T-helper 17 cell (primary cell): ENCODE data around the gene PRAF2. TPM values are rescaled to one million over a fixed set of nuclear protein-coding genes. Genes with fewer than 3 reads are reported as not detected.
A peak's percentile ranks its signal among the peaks of the same experiment; 100 is the strongest.

Source experiments
- ATAC-seq: fragments of 150-1000 bp; cut with Tn5 transposase; 2 replicates; pipeline ENCODE4 v1.10.0; 2021; ENCODE audit warnings: mild to moderate bottlenecking, moderate library complexity
- DNase-seq, 3 donors: peaks; one replicate each; pipeline versions ENCODE4 v3.0.0 to v3.0.0-alpha.2; 2020 to 2021
- H3K9me3 ChIP-seq: one replicate; pipeline ENCODE4 v1.7.0; 2013; ENCODE audit warnings: low read length, mild to moderate bottlenecking; ENCODE audit not compliant: control insufficient read depth, poor library complexity, severe bottlenecking
- H3K27ac Mint-ChIP-seq: one replicate; pipeline ENCODE4 v1.8.0; 2022; ENCODE audit warnings: mild to moderate bottlenecking, moderate library complexity, mixed read lengths
- H3K27me3 Mint-ChIP-seq: one replicate; pipeline ENCODE4 v1.8.0; 2022; ENCODE audit warnings: mixed read lengths
- H3K36me3 Mint-ChIP-seq: one replicate; pipeline ENCODE4 v1.8.0; 2022; ENCODE audit warnings: low read depth, mixed read lengths
- H3K4me1 Mint-ChIP-seq: one replicate; pipeline ENCODE4 v1.8.0; 2022; ENCODE audit warnings: mild to moderate bottlenecking, mixed read lengths
- H3K4me3 Mint-ChIP-seq: one replicate; pipeline ENCODE4 v1.8.0; 2022; ENCODE audit warnings: mild to moderate bottlenecking, moderate library complexity, mixed read lengths
- total RNA-seq, 4 donors: library from RNA in 2 of 4; stranded (reverse) in 2 of 4; gene quantifications; one replicate each; pipeline ENCODE4 v1.2.3 and lab custom pipeline; 2022 to 2026

Gene PRAF2
- total RNA-seq, 2 donors from 2014 or later: 18.8 to 20.6 TPM

DNA sequence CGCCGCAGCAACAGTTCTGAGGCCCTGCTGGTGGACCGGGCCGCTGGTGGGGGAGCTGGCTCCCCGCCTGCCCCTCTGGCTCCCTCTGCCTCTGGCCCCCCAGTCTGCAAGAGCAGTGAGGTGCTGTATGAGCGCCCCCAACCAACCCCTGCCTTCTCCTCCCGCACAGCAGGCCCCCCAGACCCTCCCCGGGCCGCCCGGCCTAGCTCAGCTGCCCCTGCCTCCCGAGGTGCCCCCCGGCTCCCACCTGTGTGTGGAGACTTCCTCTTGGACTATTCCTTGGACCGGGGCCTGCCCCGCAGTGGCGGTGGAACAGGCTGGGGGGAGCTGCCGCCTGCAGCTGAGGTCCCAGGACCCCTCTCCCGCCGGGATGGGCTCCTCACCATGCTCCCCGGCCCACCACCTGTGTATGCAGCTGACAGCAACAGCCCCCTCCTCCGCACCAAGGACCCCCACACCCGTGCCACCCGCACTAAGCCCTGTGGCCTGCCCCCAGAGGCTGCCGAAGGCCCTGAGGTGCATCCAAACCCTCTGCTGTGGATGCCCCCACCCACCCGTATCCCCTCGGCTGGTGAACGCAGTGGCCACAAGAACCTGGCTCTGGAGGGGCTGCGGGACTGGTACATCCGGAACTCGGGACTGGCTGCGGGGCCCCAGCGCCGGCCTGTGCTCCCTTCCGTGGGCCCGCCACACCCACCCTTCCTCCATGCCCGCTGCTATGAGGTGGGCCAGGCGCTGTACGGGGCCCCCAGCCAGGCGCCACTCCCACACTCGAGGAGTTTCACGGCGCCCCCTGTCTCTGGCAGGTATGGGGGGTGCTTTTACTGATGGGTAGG is 6.3 kb downstream of the PRAF2 start:
- ATAC-seq: no peak
- H3K4me1 Mint-ChIP-seq: no peaks in the 10 kb centered on the region
- DNase-seq: no peak
- no peaks in the 10 kb centered on the region for H3K27me3 Mint-ChIP-seq
- H3K9me3 ChIP-seq: no peaks in the 10 kb centered on the region
- no peak overlapping the region for H3K4me3 Mint-ChIP-seq
- no peaks in the 10 kb centered on the region for H3K36me3 Mint-ChIP-seq
- H3K27ac Mint-ChIP-seq: peak overlapping the region; percentile 19

GRCh38 chrX:49066690-49067089 is 7.1 kb downstream of the PRAF2 start:
- Mint-ChIP-seq H3K4me3 (no peak overlapping the region), H3K27me3 (no peaks in the 10 kb centered on the region), H3K36me3 (no peaks in the 10 kb centered on the region), H3K27ac (no peak overlapping the region), H3K4me1 (no peaks in the 10 kb centered on the region)
- H3K9me3 ChIP-seq: no peaks in the 10 kb centered on the region
- DNase-seq (no peak), ATAC-seq (no peak)

- ATAC-seq (no peak), DNase-seq (no peak)
- H3K27ac Mint-ChIP-seq: no peak overlapping the region
- no peaks in the 10 kb centered on the region for H3K36me3 Mint-ChIP-seq
- no peaks in the 10 kb centered on the region for H3K4me1 Mint-ChIP-seq
- H3K27me3 Mint-ChIP-seq: no peaks in the 10 kb centered on the region
- no peaks in the 10 kb centered on the region for H3K9me3 ChIP-seq
- H3K4me3 Mint-ChIP-seq: no peak overlapping the region
Measured at GRCh38 chrX:49066278-49066677, 7.5 kb downstream of the PRAF2 start.

GRCh38 chrX:49064735-49065134 is 9.1 kb downstream of the PRAF2 start:
- DNase-seq (no peak), ATAC-seq (no peak)
- Mint-ChIP-seq H3K4me3 (no peak overlapping the region), H3K4me1 (no peaks in the 10 kb centered on the region), H3K27ac (no peak overlapping the region), H3K27me3 (no peaks in the 10 kb centered on the region), H3K36me3 (no peaks in the 10 kb centered on the region)
- H3K9me3 ChIP-seq: no peaks in the 10 kb centered on the region

- Mint-ChIP-seq H3K27ac (no peak overlapping the region), H3K27me3 (no peaks in the 10 kb centered on the region), H3K4me1 (no peaks in the 10 kb centered on the region), H3K4me3 (no peak overlapping the region), H3K36me3 (no peaks in the 10 kb centered on the region)
- ATAC-seq (no peak), DNase-seq (no peak)
- no peaks in the 10 kb centered on the region for H3K9me3 ChIP-seq
Measured at GRCh38 chrX:49064303-49064702, 9.5 kb downstream of the PRAF2 start.

DNA sequence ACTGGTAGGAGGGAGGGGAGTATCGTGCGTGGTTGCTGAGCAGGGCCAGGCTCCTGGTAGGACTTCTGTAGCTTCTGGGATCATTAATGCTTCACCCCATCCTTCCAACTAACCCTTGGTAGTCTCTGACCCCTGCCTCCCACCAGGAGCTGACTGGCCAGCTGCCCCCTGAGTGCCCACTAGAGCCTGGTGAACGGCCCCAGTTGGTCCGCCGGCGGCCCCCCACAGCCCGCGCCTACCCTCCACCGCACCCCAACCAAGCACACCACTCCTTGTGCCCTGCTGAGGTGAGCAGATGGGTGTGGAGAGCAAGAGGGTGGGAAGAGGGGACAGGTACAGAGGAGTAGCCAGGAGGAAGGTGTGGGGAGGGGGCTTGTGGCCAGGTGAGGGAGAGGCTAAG is 10.1 kb downstream of the PRAF2 start:
- Mint-ChIP-seq H3K27me3 (no peaks in the 10 kb centered on the region), H3K4me1 (no peaks in the 10 kb centered on the region), H3K4me3 (no peak overlapping the region), H3K36me3 (no peaks in the 10 kb centered on the region), H3K27ac (no peak overlapping the region)
- ATAC-seq (no peak), DNase-seq (no peak)
- H3K9me3 ChIP-seq: no peaks in the 10 kb centered on the region

DNA sequence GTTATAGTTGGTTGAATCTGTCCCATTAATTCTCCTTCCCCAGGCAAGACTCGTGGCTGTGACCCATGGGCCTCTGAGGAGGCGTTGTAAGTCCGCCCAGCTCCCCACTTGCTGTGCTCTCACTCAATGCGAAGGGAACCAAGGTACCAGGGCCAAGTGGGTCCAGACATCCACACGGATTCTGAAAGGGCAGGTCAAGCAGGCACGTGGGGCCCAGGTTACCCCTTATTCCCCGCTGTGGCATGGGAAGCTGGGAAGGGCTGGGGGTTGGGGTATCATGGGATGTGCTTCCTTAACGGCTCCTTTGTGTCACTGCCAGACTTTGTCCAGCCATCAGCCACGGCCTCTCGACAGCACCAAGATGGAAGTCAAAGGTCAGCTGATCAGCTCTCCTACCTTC is 11.9 kb downstream of the PRAF2 start:
- no peak for ATAC-seq
- no peaks in the 10 kb centered on the region for H3K36me3 Mint-ChIP-seq
- H3K4me3 Mint-ChIP-seq: no peak overlapping the region
- H3K27ac Mint-ChIP-seq: peak overlapping the region; percentile 8
- DNase-seq: no peak
- H3K9me3 ChIP-seq: no peaks in the 10 kb centered on the region
- H3K4me1 Mint-ChIP-seq: peaks cover 4% of the 10 kb centered on the region
- no peaks in the 10 kb centered on the region for H3K27me3 Mint-ChIP-seq

DNA sequence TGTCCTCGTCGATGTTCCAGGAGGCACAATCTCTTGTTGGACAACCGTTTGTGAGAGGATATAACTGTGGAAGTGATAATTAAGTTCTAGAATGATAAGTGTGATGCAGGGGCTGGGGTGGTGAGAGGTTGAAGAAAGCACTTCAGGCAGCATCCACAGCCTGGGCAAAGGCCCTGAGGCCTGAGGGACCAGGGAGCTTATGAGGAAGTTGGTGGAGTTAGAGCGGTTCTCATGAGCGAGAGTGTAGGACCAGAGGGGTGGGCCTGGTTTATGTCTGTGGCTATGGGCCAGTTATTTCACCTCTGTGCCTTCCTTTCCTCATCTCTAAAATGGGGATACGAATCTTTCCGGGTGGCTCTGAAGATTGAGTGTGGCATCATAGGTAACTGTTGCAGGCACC is 12.3 kb downstream of the PRAF2 start:
- no peak for DNase-seq
- no peak overlapping the region for H3K4me3 Mint-ChIP-seq
- peaks cover 4% of the 10 kb centered on the region for H3K4me1 Mint-ChIP-seq
- no peaks in the 10 kb centered on the region for H3K9me3 ChIP-seq
- no peak for ATAC-seq
- peak overlapping the region; percentile 8 for H3K27ac Mint-ChIP-seq
- no peaks in the 10 kb centered on the region for H3K27me3 Mint-ChIP-seq
- no peaks in the 10 kb centered on the region for H3K36me3 Mint-ChIP-seq

DNA sequence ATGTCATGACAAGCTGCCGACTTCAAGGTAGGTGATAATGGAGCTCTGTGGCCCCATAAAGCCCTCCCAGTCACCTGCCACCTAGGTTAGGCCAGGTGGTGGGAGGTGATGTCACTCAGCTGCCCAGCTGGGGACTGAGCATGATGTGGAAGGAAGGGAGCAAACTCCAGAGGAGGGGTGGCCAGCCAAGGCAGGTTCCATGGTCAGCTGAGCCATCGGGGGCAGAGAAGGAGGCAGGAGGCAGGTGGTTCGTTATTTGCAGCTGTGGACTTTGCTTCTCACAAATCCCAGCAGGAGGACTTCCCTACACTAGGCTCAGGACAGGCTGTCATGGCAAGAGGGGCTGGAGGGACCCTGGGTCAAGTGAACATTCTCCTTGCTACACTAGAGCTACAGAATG is 12.9 kb downstream of the PRAF2 start:
- Mint-ChIP-seq H3K27ac (peak overlapping the region; percentile 8), H3K4me1 (peaks cover 6% of the 10 kb centered on the region), H3K27me3 (no peaks in the 10 kb centered on the region), H3K4me3 (no peak overlapping the region), H3K36me3 (no peaks in the 10 kb centered on the region)
- ATAC-seq (no peak), DNase-seq (no peak)
- H3K9me3 ChIP-seq: no peaks in the 10 kb centered on the region

GRCh38 chrX:49059681-49060085 is 14.1 kb downstream of the PRAF2 start:
- Mint-ChIP-seq H3K27me3 (no peaks in the 10 kb centered on the region), H3K27ac (no peak overlapping the region), H3K4me1 (peaks cover 12% of the 10 kb centered on the region), H3K36me3 (no peaks in the 10 kb centered on the region), H3K4me3 (no peak overlapping the region)
- ATAC-seq: no peak
- no peak for DNase-seq
- H3K9me3 ChIP-seq: no peaks in the 10 kb centered on the region

- H3K4me3 Mint-ChIP-seq: no peak overlapping the region
- peaks cover 16% of the 10 kb centered on the region for H3K4me1 Mint-ChIP-seq
- DNase-seq (no peak), ATAC-seq (no peak)
- H3K27ac Mint-ChIP-seq: no peak overlapping the region
- no peaks in the 10 kb centered on the region for H3K36me3 Mint-ChIP-seq
- no peaks in the 10 kb centered on the region for H3K9me3 ChIP-seq
- no peaks in the 10 kb centered on the region for H3K27me3 Mint-ChIP-seq
Measured at GRCh38 chrX:49059201-49059600, 14.6 kb downstream of the PRAF2 start.

DNA sequence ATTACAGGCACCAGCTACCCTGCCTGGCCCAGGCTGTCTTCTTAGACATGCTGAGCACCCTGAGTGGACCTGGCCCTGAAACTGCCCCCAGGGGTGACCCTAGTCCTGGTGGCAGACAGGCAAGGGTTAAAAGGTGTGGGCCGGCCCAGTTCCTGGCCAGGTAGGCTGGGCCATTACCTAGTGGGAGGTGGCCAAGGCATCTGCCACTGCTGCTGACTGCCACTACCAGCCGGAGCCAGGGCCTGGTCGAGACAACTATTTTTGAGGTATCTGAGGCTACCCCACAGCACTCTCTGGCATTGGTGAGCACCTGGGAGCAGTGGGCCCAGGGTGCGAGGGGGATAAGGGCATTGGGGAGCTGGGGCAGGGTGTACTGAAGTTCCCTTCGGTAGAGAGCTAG is 15.0 kb downstream of the PRAF2 start, which contains the start of gene CCDC120:
Gene CCDC120 (plus strand): TSS at position 206 of the 400 bp plus-strand sequence. CDS start 3,043 bp downstream, outside the sequence.
- ATAC-seq (no peak), DNase-seq (no peak)
- H3K36me3 Mint-ChIP-seq: no peaks in the 10 kb centered on the region
- no peaks in the 10 kb centered on the region for H3K9me3 ChIP-seq
- H3K4me1 Mint-ChIP-seq: peaks cover 19% of the 10 kb centered on the region
- no peak within 1 kb of the TSS for H3K27ac Mint-ChIP-seq
- no peak within 1 kb of the TSS for H3K4me3 Mint-ChIP-seq
- H3K27me3 Mint-ChIP-seq: no peaks in the 10 kb centered on the region

GRCh38 chrX:49054073-49054762 is 19.6 kb downstream of the PRAF2 start:
- peaks cover 31% of the 10 kb centered on the region for H3K4me1 Mint-ChIP-seq

More at GRCh38 chrX:49054073-49054762, 19.6 kb downstream of the PRAF2 start:
- no peaks in the 10 kb centered on the region for H3K9me3 ChIP-seq
- peak overlapping the region; percentile 90 for H3K27ac Mint-ChIP-seq
- ATAC-seq (no peak), DNase-seq (no peak)
- H3K27me3 Mint-ChIP-seq: no peaks in the 10 kb centered on the region
- no peaks in the 10 kb centered on the region for H3K36me3 Mint-ChIP-seq
- H3K4me3 Mint-ChIP-seq: peak overlapping the region; percentile 78
